ENCODE data around the gene NEBL. TPM values are rescaled to one million over a fixed set of nuclear protein-coding genes. Genes with fewer than 3 reads are reported as not detected.

NEBL gene
- total and polyA plus RNA-seq, 2 experiments from 2014 or later, result 2.3 to 11.4 TPM

GRCh38 chr10:20817116-20817515 lies 80.0 kb downstream of the NEBL start:
- Histone ChIP-seq H2AFZ (no peak overlapping the region), H3K4me3 (no peak overlapping the region), H3K27me3 (ENCODE audit: insufficient read depth) (no peaks in the 10 kb centered on the region), H3F3A (replicated peaks; ENCODE audit: low read depth) (no peaks in the 10 kb centered on the region), H3K36me3 (ENCODE audit: insufficient read depth) (no peaks in the 10 kb centered on the region), H3K9me2 (ENCODE audit: insufficient read depth) (no peaks in the 10 kb centered on the region), H3K4me2 (no peak overlapping the region), H4K20me1 (replicated peaks; ENCODE audit: insufficient read depth) (no peaks in the 10 kb centered on the region), H3K79me2 (replicated peaks; ENCODE audit: insufficient read depth) (no peaks in the 10 kb centered on the region), H3K27ac (ENCODE audit: low read depth) (no peak overlapping the region), H3K4me1 (ENCODE audit: insufficient read depth) (no peaks in the 10 kb centered on the region)
- TF ChIP-seq EZH2 (IDR thresholded peaks at IDR 0.05; ENCODE audit: low read depth, unreplicated experiment) (no peak), CTCF (conservative IDR thresholded peaks at IDR 0.05; ENCODE audit: low read depth in 2 of 2) (no peak), JUNB (IDR thresholded peaks at IDR 0.05; ENCODE audit: unreplicated experiment) (no peak), STAT1 (IDR thresholded peaks at IDR 0.05; ENCODE audit: unreplicated experiment) (no peak), ETS1 (IDR thresholded peaks at IDR 0.05) (no peak), CREB1 (CRISPR knock-in tag; IDR thresholded peaks at IDR 0.05; ENCODE audit: low read depth) (no peak), NANOG (IDR thresholded peaks at IDR 0.05; ENCODE audit: borderline replicate concordance) (no peak), EZH2phosphoT487 (IDR thresholded peaks at IDR 0.05; ENCODE audit: unreplicated experiment) (no peak), REST (IDR thresholded peaks at IDR 0.05; ENCODE audit: unreplicated experiment) (no peak), ZNF462 (CRISPR knock-in tag; IDR thresholded peaks at IDR 0.05) (no peak), ZNF114 (CRISPR knock-in tag; IDR thresholded peaks at IDR 0.05) (no peak), ZNF331 (CRISPR knock-in tag; IDR thresholded peaks at IDR 0.05; ENCODE audit: low read depth) (no peak), POLR2AphosphoS5 (IDR thresholded peaks at IDR 0.05; ENCODE audit: low read depth) (no peak)
- Mint-ChIP-seq H3K27me3 (ENCODE audit: insufficient read depth, low read depth, poor library complexity) (no peaks in the 10 kb centered on the region), H3K4me1 (no peaks in the 10 kb centered on the region), H3K9me3 (no peaks in the 10 kb centered on the region), H3K36me3 (ENCODE audit: low read depth) (no peaks in the 10 kb centered on the region), H3K27ac (no peak overlapping the region), H3K4me3 (no peak overlapping the region)
- ATAC-seq (no peak), DNase-seq (ENCODE audit: low spot score) (no peak)

Data from GM23338 (cell line).